Fibroblast of skin of left biceps (primary cell): ENCODE results near the gene GIPR.
A peak's percentile ranks its signal among the peaks of the same experiment; 100 is the strongest.

Experiments used
- DNase-seq, 2 experiments: peaks; one replicate each; pipeline ENCODE4 v3.0.0-alpha.2; 2013; ENCODE audit warnings: low read depth in 2 of 2

Gene GIPR

GRCh38 chr19:45730368-45731288, 62.6 kb downstream of the GIPR start, which contains the start of gene FBXO46:
Gene FBXO46 (minus strand): TSS chr19:45730896. CDS start chr19:45713495, 17,401 bp downstream.
- peak; percentile 96 to 97 for DNase-seq
